H9 (cell line): ENCODE data around the gene FAM83E. TPM values are rescaled to one million over a fixed set of nuclear protein-coding genes. Genes with fewer than 3 reads are reported as not detected.

Source experiments
- DNase-seq: peaks from one replicate; pipeline ENCODE4 v3.0.0-alpha.2; 2017
- H2AFZ ChIP-seq: one replicate; pipeline ENCODE4 v1.6.1; 2013; ENCODE audit warnings: mild to moderate bottlenecking, low read length, control low read depth, moderate library complexity
- H2AK5ac ChIP-seq: 2 replicates; pipeline ENCODE4 v1.6.1; 2013; ENCODE audit warnings: low read length, control low read depth, mixed read lengths; ENCODE audit not compliant: insufficient read length
- H2BK120ac ChIP-seq: one replicate; pipeline ENCODE4 v1.6.1; 2013; ENCODE audit warnings: low read depth, mild to moderate bottlenecking, low read length, control low read depth, inconsistent platforms; ENCODE audit not compliant: poor library complexity, severe bottlenecking
- H2BK12ac ChIP-seq: 2 replicates; pipeline ENCODE4 v1.6.1; 2013; ENCODE audit warnings: low read length, control low read depth, mixed read lengths, low read depth; ENCODE audit not compliant: insufficient read length
- H2BK15ac ChIP-seq: 2 replicates; pipeline ENCODE4 v1.6.1; 2013; ENCODE audit warnings: low read depth, low read length, control low read depth
- H2BK20ac ChIP-seq: one replicate; pipeline ENCODE4 v1.6.1; 2013; ENCODE audit warnings: low read depth, mild to moderate bottlenecking, low read length, control low read depth, inconsistent platforms; ENCODE audit not compliant: poor library complexity, severe bottlenecking
- H2BK5ac ChIP-seq: 2 replicates; pipeline ENCODE4 v1.6.1; 2013; ENCODE audit warnings: low read length, control low read depth, mixed read lengths; ENCODE audit not compliant: insufficient read length
- H3K14ac ChIP-seq: 2 replicates; pipeline ENCODE4 v1.6.1; 2013; ENCODE audit warnings: low read length, control low read depth; ENCODE audit not compliant: insufficient read depth
- H3K18ac ChIP-seq: 2 replicates; pipeline ENCODE4 v1.6.1; 2013; ENCODE audit warnings: low read depth, mild to moderate bottlenecking, mixed read lengths, low read length, control low read depth; ENCODE audit not compliant: insufficient read length
- H3K23ac ChIP-seq: 2 replicates; pipeline ENCODE4 v1.6.1; 2013; ENCODE audit warnings: low read length, control low read depth, mixed read lengths, low read depth; ENCODE audit not compliant: insufficient read length
- H3K23me2 ChIP-seq: 2 replicates; pipeline ENCODE4 v1.6.1; 2013; ENCODE audit warnings: low read depth, mild to moderate bottlenecking, mixed read lengths, low read length, control low read depth; ENCODE audit not compliant: insufficient read length, poor library complexity, severe bottlenecking
- H3K27ac ChIP-seq: 2 replicates; pipeline ENCODE4 v1.5.1; 2013; ENCODE audit warnings: low read length, control low read depth, mixed read lengths, low read depth; ENCODE audit not compliant: insufficient read length
- H3K27me3 ChIP-seq: 2 replicates; pipeline ENCODE4 v1.6.1; 2013; ENCODE audit warnings: low read length, control low read depth, inconsistent platforms; ENCODE audit not compliant: insufficient read depth
- H3K4ac ChIP-seq: 2 replicates; pipeline ENCODE4 v1.6.1; 2013; ENCODE audit warnings: low read depth, mild to moderate bottlenecking, control low read depth, inconsistent platforms, low read length, moderate library complexity
- H3K4me1 ChIP-seq: 2 replicates; pipeline ENCODE4 v1.6.1; 2013; ENCODE audit warnings: low read length, control low read depth, inconsistent platforms; ENCODE audit not compliant: insufficient read depth
- H3K4me2 ChIP-seq: 2 replicates; pipeline ENCODE4 v1.6.1; 2013; ENCODE audit warnings: low read length, control low read depth, mixed read lengths; ENCODE audit not compliant: insufficient read length, insufficient read depth
- H3K56ac ChIP-seq: 2 replicates; pipeline ENCODE4 v1.6.1; 2013; ENCODE audit warnings: low read depth, mild to moderate bottlenecking, mixed read lengths, low read length, control low read depth; ENCODE audit not compliant: insufficient read length
- H3K79me1 ChIP-seq: 2 replicates; pipeline ENCODE4 v1.6.1; 2013; ENCODE audit warnings: low read depth, mild to moderate bottlenecking, moderate library complexity, low read length, control low read depth, inconsistent platforms; ENCODE audit not compliant: insufficient read depth, poor library complexity, severe bottlenecking
- H3K79me2 ChIP-seq: 2 replicates; pipeline ENCODE4 v1.6.1; 2013; ENCODE audit warnings: low read length, control low read depth, inconsistent platforms; ENCODE audit not compliant: insufficient read depth
- H3K9ac ChIP-seq: 2 replicates; pipeline ENCODE4 v1.6.1; 2013; ENCODE audit warnings: low read length, control low read depth, mixed read lengths; ENCODE audit not compliant: insufficient read length; ENCODE audit errors: extremely low read depth
- H3K9me3 ChIP-seq: one replicate; pipeline ENCODE4 v1.6.1; 2013; ENCODE audit warnings: low read depth, low read length, inconsistent platforms; ENCODE audit not compliant: control insufficient read depth
- H3T11ph ChIP-seq: one replicate; pipeline ENCODE4 v1.6.1; 2013; ENCODE audit warnings: mild to moderate bottlenecking, low read length, control low read depth, inconsistent platforms
- H4K20me1 ChIP-seq: one replicate; pipeline ENCODE4 v1.6.1; 2013; ENCODE audit not compliant: control insufficient read depth, insufficient read length, insufficient read depth
- H4K5ac ChIP-seq: 2 replicates; pipeline ENCODE4 v1.6.1; 2013; ENCODE audit warnings: low read depth, mild to moderate bottlenecking, mixed read lengths, low read length, control low read depth; ENCODE audit not compliant: insufficient read length
- H4K8ac ChIP-seq: replicated peaks from 2 replicates; pipeline ENCODE4 v1.6.1; 2013; ENCODE audit warnings: low read length, control low read depth, mixed read lengths, low read depth; ENCODE audit not compliant: insufficient read length
- H4K91ac ChIP-seq: 2 replicates; pipeline ENCODE4 v1.6.1; 2013; ENCODE audit warnings: low read depth, mild to moderate bottlenecking, moderate library complexity, mixed read lengths, low read length, control low read depth; ENCODE audit not compliant: insufficient read length
- H3K27ac Mint-ChIP-seq, 3 experiments: 2 replicates in 2 of 3; 3 replicates in 1 of 3; pipeline ENCODE4 v1.8.0; 2020 to 2021; ENCODE audit warnings: mixed read lengths in 3 of 3, mild to moderate bottlenecking in 1 of 3, moderate library complexity in 1 of 3
- H3K27me3 Mint-ChIP-seq: 2 replicates; pipeline ENCODE4 v1.8.0; 2021; ENCODE audit warnings: low read depth, mild to moderate bottlenecking, moderate library complexity, mixed read lengths
- H3K36me3 Mint-ChIP-seq, 3 experiments: 2 replicates in 2 of 3; 3 replicates in 1 of 3; pipeline ENCODE4 v1.8.0; 2020 to 2021; ENCODE audit warnings: low read depth in 3 of 3, mixed read lengths in 3 of 3; ENCODE audit not compliant: insufficient read depth in 1 of 3
- H3K4me1 Mint-ChIP-seq, 2 experiments: 2 replicates each; pipeline ENCODE4 v1.8.0; 2020; ENCODE audit warnings: mixed read lengths in 2 of 2
- H3K4me3 Mint-ChIP-seq, 2 experiments: 2 replicates in 1 of 2; 3 replicates in 1 of 2; pipeline ENCODE4 v1.8.0; 2020 to 2021; ENCODE audit warnings: mild to moderate bottlenecking in 2 of 2, mixed read lengths in 2 of 2, moderate library complexity in 1 of 2
- H3K9me3 Mint-ChIP-seq, 2 experiments: 2 replicates in 1 of 2; 3 replicates in 1 of 2; pipeline ENCODE4 v1.8.0; 2020; ENCODE audit warnings: mild to moderate bottlenecking in 2 of 2, mixed read lengths in 2 of 2, moderate library complexity in 1 of 2
- WGBS: extraction: QIAGEN DNeasy Blood & Tissue Kit; methylation state at CpG from one replicate; pipeline ENCODE4 v1.1.7; 2013; ENCODE audit warnings: missing lambda C conversion rate, low lambda C conversion rate, mixed read lengths; ENCODE audit not compliant: insufficient read length; ENCODE audit errors: extremely low coverage; 5-methylcytosine and 5-hydroxymethylcytosine counted together
- total RNA-seq: library from RNA; stranded (reverse); gene quantifications from 2 replicates; pipeline ENCODE4 v1.2.1, GENCODE V29; 2021
- TF ChIP-seq, protein P1 (sequence below): fragments of 200-600 bp; sonication (generic); conservative IDR thresholded peaks from 3 replicates; pipeline ENCODE4 v1.8.0; 2021; ENCODE audit warnings: antibody characterized with exemption, mild to moderate bottlenecking

FAM83E gene
- total RNA-seq, 1 experiment from 2014 or later = 9.2 TPM

- no peak overlapping the region for H4K91ac ChIP-seq
- no peak overlapping the region for H2BK12ac ChIP-seq
- H3K4me1 ChIP-seq = peaks cover 3% of the 10 kb centered on the region; the same call in 1 of the 2 replicates
- Mint-ChIP-seq H3K27ac (no peak overlapping the region), H3K9me3 (no peaks in the 10 kb centered on the region; a peak in 1 of 5 replicates), H3K36me3 (peaks cover 6 to 24% (median 21%) of the 10 kb centered on the region in 3 experiments; a peak in 6 of 7 replicates), H3K4me3 (peak overlapping the region in 1 of 2 experiments; percentile 86; a peak in 1 of 5 replicates), H3K27me3 (no peaks in the 10 kb centered on the region), H3K4me1 (peaks cover 27 to 33% of the 10 kb centered on the region in 2 experiments)
- H3K4ac ChIP-seq = no peak overlapping the region
- H3K9me3 ChIP-seq = no peaks in the 10 kb centered on the region
- no peak overlapping the region for H2BK120ac ChIP-seq
- no peak overlapping the region for H3K23ac ChIP-seq
- H2AK5ac ChIP-seq = no peak overlapping the region
- no peak overlapping the region for H3T11ph ChIP-seq
- no peak overlapping the region for H3K18ac ChIP-seq
- H3K4me2 ChIP-seq = no peak overlapping the region
- no peak overlapping the region for H3K56ac ChIP-seq
- H4K20me1 ChIP-seq = no peaks in the 10 kb centered on the region
- no peak for DNase-seq
- H2BK20ac ChIP-seq = no peak overlapping the region
- no peak overlapping the region for H3K27ac ChIP-seq
- peaks cover 4% of the 10 kb centered on the region; the same call in 1 of the 2 replicates for H3K79me2 ChIP-seq
- H3K79me1 ChIP-seq = no peaks in the 10 kb centered on the region
- no peak overlapping the region for H2BK15ac ChIP-seq
- H2BK5ac ChIP-seq = no peak overlapping the region
- no CpG with 5 or more reads among the region's 30 CpGs for WGBS
- H3K9ac ChIP-seq = no peak overlapping the region
- H3K14ac ChIP-seq = no peak overlapping the region
- peaks cover 16% of the 10 kb centered on the region for H3K23me2 ChIP-seq
- no peak overlapping the region for H4K8ac ChIP-seq
- no peak overlapping the region for H4K5ac ChIP-seq
- H2AFZ ChIP-seq = no peak overlapping the region
- no peaks in the 10 kb centered on the region for H3K27me3 ChIP-seq
- TF ChIP-seq, protein P1, sequence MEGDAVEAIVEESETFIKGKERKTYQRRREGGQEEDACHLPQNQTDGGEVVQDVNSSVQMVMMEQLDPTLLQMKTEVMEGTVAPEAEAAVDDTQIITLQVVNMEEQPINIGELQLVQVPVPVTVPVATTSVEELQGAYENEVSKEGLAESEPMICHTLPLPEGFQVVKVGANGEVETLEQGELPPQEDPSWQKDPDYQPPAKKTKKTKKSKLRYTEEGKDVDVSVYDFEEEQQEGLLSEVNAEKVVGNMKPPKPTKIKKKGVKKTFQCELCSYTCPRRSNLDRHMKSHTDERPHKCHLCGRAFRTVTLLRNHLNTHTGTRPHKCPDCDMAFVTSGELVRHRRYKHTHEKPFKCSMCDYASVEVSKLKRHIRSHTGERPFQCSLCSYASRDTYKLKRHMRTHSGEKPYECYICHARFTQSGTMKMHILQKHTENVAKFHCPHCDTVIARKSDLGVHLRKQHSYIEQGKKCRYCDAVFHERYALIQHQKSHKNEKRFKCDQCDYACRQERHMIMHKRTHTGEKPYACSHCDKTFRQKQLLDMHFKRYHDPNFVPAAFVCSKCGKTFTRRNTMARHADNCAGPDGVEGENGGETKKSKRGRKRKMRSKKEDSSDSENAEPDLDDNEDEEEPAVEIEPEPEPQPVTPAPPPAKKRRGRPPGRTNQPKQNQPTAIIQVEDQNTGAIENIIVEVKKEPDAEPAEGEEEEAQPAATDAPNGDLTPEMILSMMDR = no peak
Observed at GRCh38 chr19:48625891-48626327, 11.0 kb upstream of the FAM83E start.
